ENCODE data around the gene USP50. TPM values are rescaled to one million over a fixed set of nuclear protein-coding genes. Genes with fewer than 3 reads are reported as not detected.

The USP50 gene
- total and polyA plus RNA-seq, 2 donors (not counting 1 experiment from before 2014, with no cell fraction given) = 0.17 to 0.34 TPM

DNA sequence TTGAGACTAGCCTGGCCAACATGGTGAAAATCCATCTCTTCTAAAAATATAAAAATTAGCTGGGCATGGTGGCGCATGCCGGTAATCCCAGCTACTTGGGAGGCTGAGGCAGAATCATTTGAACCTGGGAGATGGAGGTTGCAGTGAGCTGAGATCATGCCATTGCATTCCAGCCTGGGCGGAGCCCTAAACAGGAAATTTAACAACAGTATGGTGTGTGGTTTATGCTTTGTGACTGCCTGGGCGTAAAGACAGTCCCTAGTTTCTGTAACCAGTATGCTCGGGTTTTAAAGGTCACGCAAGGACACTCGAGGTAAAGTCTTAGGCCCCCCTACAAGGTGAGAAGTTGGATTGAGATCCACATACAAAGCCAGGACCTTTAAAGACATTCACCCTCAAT is 43.3 kb downstream of the USP50 start:
- H3K4me3 ChIP-seq (replicated peaks in 1 of 4; ENCODE audit: control extremely low read depth in 1 of 4, insufficient read depth in 1 of 4, low read depth in 3 of 4, low read length in 4 of 4) = no peak overlapping the region
- peaks cover 1% of the 10 kb centered on the region for H3K36me3 ChIP-seq (ENCODE audit: control insufficient read depth, insufficient read depth, low read length)
- H3K79me2 ChIP-seq (ENCODE audit: control insufficient read depth, insufficient read depth, low read length) = no peaks in the 10 kb centered on the region
- H4K20me1 ChIP-seq (ENCODE audit: control insufficient read depth, extremely low read depth, insufficient read depth, low read length) = no peaks in the 10 kb centered on the region
- no peak overlapping the region for H3K4me2 ChIP-seq (ENCODE audit: extremely low read depth, insufficient read depth, low read length)
- H3K9me3 ChIP-seq (ENCODE audit: control insufficient read depth, insufficient read depth, low read depth, low read length) = no peaks in the 10 kb centered on the region
- DNase-seq (ENCODE audit: low read depth in 2 of 2) = no peak
- H3K27ac ChIP-seq (ENCODE audit: insufficient read depth, low read length) = no peak overlapping the region
- H3K9ac ChIP-seq (ENCODE audit: insufficient read depth, low read length) = no peak overlapping the region
- no peaks in the 10 kb centered on the region for H3K27me3 ChIP-seq (ENCODE audit: control insufficient read depth, insufficient read depth, low read length)
- TF ChIP-seq EZH2 (IDR thresholded peaks at IDR 0.05; ENCODE audit: low read length, missing control alignments) = no peak
- TF ChIP-seq, protein P1, sequence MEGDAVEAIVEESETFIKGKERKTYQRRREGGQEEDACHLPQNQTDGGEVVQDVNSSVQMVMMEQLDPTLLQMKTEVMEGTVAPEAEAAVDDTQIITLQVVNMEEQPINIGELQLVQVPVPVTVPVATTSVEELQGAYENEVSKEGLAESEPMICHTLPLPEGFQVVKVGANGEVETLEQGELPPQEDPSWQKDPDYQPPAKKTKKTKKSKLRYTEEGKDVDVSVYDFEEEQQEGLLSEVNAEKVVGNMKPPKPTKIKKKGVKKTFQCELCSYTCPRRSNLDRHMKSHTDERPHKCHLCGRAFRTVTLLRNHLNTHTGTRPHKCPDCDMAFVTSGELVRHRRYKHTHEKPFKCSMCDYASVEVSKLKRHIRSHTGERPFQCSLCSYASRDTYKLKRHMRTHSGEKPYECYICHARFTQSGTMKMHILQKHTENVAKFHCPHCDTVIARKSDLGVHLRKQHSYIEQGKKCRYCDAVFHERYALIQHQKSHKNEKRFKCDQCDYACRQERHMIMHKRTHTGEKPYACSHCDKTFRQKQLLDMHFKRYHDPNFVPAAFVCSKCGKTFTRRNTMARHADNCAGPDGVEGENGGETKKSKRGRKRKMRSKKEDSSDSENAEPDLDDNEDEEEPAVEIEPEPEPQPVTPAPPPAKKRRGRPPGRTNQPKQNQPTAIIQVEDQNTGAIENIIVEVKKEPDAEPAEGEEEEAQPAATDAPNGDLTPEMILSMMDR (conservative IDR thresholded peaks at IDR 0.05 in 1 of 2, IDR thresholded peaks at IDR 0.05 in 1 of 2; ENCODE audit: low read depth in 1 of 2, low read length in 2 of 2) = no peak
- H2AFZ ChIP-seq (ENCODE audit: low read length) = no peak overlapping the region
- no peaks in the 10 kb centered on the region for H3K4me1 ChIP-seq (ENCODE audit: control insufficient read depth, extremely low read depth, insufficient read depth, low read length)

DNA sequence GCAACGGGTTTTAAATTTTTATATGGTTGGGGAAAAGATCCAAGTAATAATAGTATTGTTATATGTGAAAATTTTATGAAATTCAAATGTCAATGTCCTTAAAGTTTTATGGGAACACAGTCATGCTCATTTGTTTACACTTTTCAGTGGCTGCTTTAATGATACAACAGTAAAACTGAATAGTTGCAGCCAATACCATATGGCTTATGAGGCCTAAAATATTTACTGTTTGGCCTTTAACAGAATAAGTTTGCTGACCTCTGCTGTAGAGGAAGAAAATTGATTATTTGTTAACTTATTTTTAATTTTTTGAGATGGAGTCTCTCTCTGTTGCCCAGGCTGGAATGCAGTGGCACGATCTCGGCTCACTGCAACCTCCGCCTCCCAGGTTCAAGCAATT is 44.7 kb downstream of the USP50 start:
- no peak for DNase-seq (ENCODE audit: low read depth in 2 of 2)
- H4K20me1 ChIP-seq (ENCODE audit: control insufficient read depth, extremely low read depth, insufficient read depth, low read length) = no peaks in the 10 kb centered on the region
- H3K4me3 ChIP-seq (replicated peaks in 1 of 4; ENCODE audit: control extremely low read depth in 1 of 4, insufficient read depth in 1 of 4, low read depth in 3 of 4, low read length in 4 of 4) = no peak overlapping the region

DNA sequence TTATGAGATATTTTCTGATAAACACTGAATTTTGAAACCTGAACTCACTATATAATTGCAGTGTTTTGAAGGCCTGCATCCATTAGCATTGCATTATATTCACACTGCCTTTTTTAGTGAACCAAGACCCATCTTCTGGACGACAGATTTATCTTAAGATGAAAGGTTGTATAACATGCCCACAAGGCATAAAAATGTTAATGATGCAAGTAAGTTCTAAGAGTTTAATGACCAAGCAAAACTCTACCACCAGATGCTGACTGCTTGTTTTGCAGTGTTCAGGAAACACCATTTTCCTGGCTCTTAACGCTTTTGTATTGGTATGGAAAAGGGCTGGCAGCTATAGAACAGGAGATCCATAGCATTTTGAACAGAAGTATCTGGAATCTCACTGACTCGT is 46.1 kb downstream of the USP50 start:
- no peaks in the 10 kb centered on the region for H4K20me1 ChIP-seq (ENCODE audit: control insufficient read depth, extremely low read depth, insufficient read depth, low read length)
- H3K4me3 ChIP-seq (replicated peaks in 1 of 4; ENCODE audit: control extremely low read depth in 1 of 4, insufficient read depth in 1 of 4, low read depth in 3 of 4, low read length in 4 of 4) = no peak overlapping the region
- no peaks in the 10 kb centered on the region for H3K27me3 ChIP-seq (ENCODE audit: control insufficient read depth, insufficient read depth, low read length)
- TF ChIP-seq, protein P1 (conservative IDR thresholded peaks at IDR 0.05 in 1 of 2, IDR thresholded peaks at IDR 0.05 in 1 of 2; ENCODE audit: low read depth in 1 of 2, low read length in 2 of 2) = no peak
- no peak for TF ChIP-seq EZH2 (IDR thresholded peaks at IDR 0.05; ENCODE audit: low read length, missing control alignments)
- no peaks in the 10 kb centered on the region for H3K4me1 ChIP-seq (ENCODE audit: control insufficient read depth, extremely low read depth, insufficient read depth, low read length)
- H3K27ac ChIP-seq (ENCODE audit: insufficient read depth, low read length) = no peak overlapping the region
- no peaks in the 10 kb centered on the region for H3K9me3 ChIP-seq (ENCODE audit: control insufficient read depth, insufficient read depth, low read depth, low read length)
- no peaks in the 10 kb centered on the region for H3K79me2 ChIP-seq (ENCODE audit: control insufficient read depth, insufficient read depth, low read length)
- H3K36me3 ChIP-seq (ENCODE audit: control insufficient read depth, insufficient read depth, low read length) = peaks cover 3% of the 10 kb centered on the region
- H3K9ac ChIP-seq (ENCODE audit: insufficient read depth, low read length) = no peak overlapping the region
- DNase-seq (ENCODE audit: low read depth in 2 of 2) = no peak
- H2AFZ ChIP-seq (ENCODE audit: low read length) = no peak overlapping the region
- H3K4me2 ChIP-seq (ENCODE audit: extremely low read depth, insufficient read depth, low read length) = no peak overlapping the region

More for the DNA sequence above, 44.7 kb downstream of the USP50 start:
- Histone ChIP-seq H2AFZ (ENCODE audit: low read length) (no peak overlapping the region), H3K27me3 (ENCODE audit: control insufficient read depth, insufficient read depth, low read length) (no peaks in the 10 kb centered on the region), H3K9me3 (ENCODE audit: control insufficient read depth, insufficient read depth, low read depth, low read length) (no peaks in the 10 kb centered on the region), H3K27ac (ENCODE audit: insufficient read depth, low read length) (no peak overlapping the region), H3K4me1 (ENCODE audit: control insufficient read depth, extremely low read depth, insufficient read depth, low read length) (no peaks in the 10 kb centered on the region), H3K4me2 (ENCODE audit: extremely low read depth, insufficient read depth, low read length) (no peak overlapping the region), H3K36me3 (ENCODE audit: control insufficient read depth, insufficient read depth, low read length) (peaks cover 1% of the 10 kb centered on the region), H3K79me2 (ENCODE audit: control insufficient read depth, insufficient read depth, low read length) (no peaks in the 10 kb centered on the region), H3K9ac (ENCODE audit: insufficient read depth, low read length) (no peak overlapping the region)
- TF ChIP-seq, protein P1 (conservative IDR thresholded peaks at IDR 0.05 in 1 of 2, IDR thresholded peaks at IDR 0.05 in 1 of 2; ENCODE audit: low read depth in 1 of 2, low read length in 2 of 2) = no peak
- TF ChIP-seq EZH2 (IDR thresholded peaks at IDR 0.05; ENCODE audit: low read length, missing control alignments) = no peak
